HCT116 (cell line): ENCODE results near the gene SRPRA. TPM values are rescaled to one million over a fixed set of nuclear protein-coding genes. Genes with fewer than 3 reads are reported as not detected.

ENCODE experiments used
- ATAC-seq: fragments of 200-7000 bp; cut with Tn5 transposase; 2 replicates; pipeline ENCODE4 v1.9.1; 2020; ENCODE audit warnings: mild to moderate bottlenecking, moderate library complexity
- BruUV-seq: library from RNA; stranded (reverse); fragments of 400-500 nt; replicated peaks from 2 replicates; lab custom pipeline; 2021; lab: Mats Ljungman, UMichigan
- CTCF ChIA-PET: fragments of 300-600 bp; sonication (Branson Sonifier 250); formaldehyde crosslinking; loops from one replicate; lab custom pipeline; 2021; ENCODE audit warnings: antibody characterized with exemption; lab: Charles Lee
- POLR2A ChIA-PET: fragments of 300-600, 350-600 bp; sonication (Branson Sonifier 250); formaldehyde crosslinking; loops from one replicate; lab custom pipeline; 2021; ENCODE audit warnings: antibody characterized with exemption; lab: Charles Lee
- RAD21 ChIA-PET, 2 experiments: fragments of 300-600 bp; sonication (Branson Sonifier 250); formaldehyde crosslinking; loops; one replicate each; lab custom pipeline; 2023; ENCODE audit warnings: low total read pairs in 2 of 2; ENCODE audit not compliant: uncharacterized antibody in 2 of 2, unreplicated experiment in 2 of 2, low non-redundant PET in 1 of 2; lab: Charles Lee
- DNase-seq: peaks from one replicate; pipeline ENCODE4 v3.0.0-alpha.2; 2010; ENCODE audit warnings: low read depth, low spot score
- H2AFZ ChIP-seq: fragments of 200-600 bp; shearing (Covaris generic), sonication (generic); 2 replicates; pipeline ENCODE4 v1.6.1; 2017; ENCODE audit warnings: low read depth, mixed run types, mixed read lengths, antibody characterized with exemption, low read length; ENCODE audit not compliant: poor library complexity, severe bottlenecking
- H3K27ac ChIP-seq: 2 replicates; pipeline ENCODE4 v1.5.1; 2012; ENCODE audit warnings: low read depth, low read length
- H3K27me3 ChIP-seq: fragments of 200-600 bp; sonication (generic); 2 replicates; pipeline ENCODE4 v1.6.1; 2016; ENCODE audit warnings: mixed run types, low read length, mixed read lengths; ENCODE audit not compliant: insufficient read depth
- H3K36me3 ChIP-seq, 2 experiments: fragments of 200-500 bp in 1 of 2; fragments of 200-600 bp in 1 of 2; sonication (Bioruptor generic) in 1 of 2; sonication (generic) in 1 of 2; 2 replicates each; pipeline versions ENCODE4 v1.5.1 to v1.6.1; 2014 to 2016; ENCODE audit warnings: low read length in 2 of 2, inconsistent platforms in 1 of 2, mixed read lengths in 1 of 2, mixed run types in 1 of 2; ENCODE audit not compliant: insufficient read depth in 2 of 2, control insufficient read depth in 1 of 2
- H3K4me1 ChIP-seq, 2 experiments: fragments of 200-600 bp in 1 of 2; sonication (generic) in 1 of 2; 2 replicates each; pipeline versions ENCODE4 v1.5.1 to v1.6.1; 2012 to 2017; ENCODE audit warnings: low read length in 2 of 2, inconsistent platforms in 1 of 2, mild to moderate bottlenecking in 1 of 2, mixed read lengths in 1 of 2, mixed run types in 1 of 2, moderate library complexity in 1 of 2; ENCODE audit not compliant: insufficient read depth in 2 of 2, control insufficient read depth in 1 of 2
- H3K4me2 ChIP-seq: fragments of 200-600 bp; sonication (generic); 2 replicates; pipeline ENCODE4 v1.6.1; 2017; ENCODE audit warnings: mixed run types, low read length, mixed read lengths
- H3K4me3 ChIP-seq, 2 experiments: fragments of 200-600 bp in 1 of 2; sonication (generic) in 1 of 2; replicated peaks in 1 of 2; 2 replicates each; pipeline ENCODE4 v1.5.1; 2011 to 2016; ENCODE audit warnings: low read length in 2 of 2, control low read depth in 1 of 2, low read depth in 1 of 2, mild to moderate bottlenecking in 1 of 2, mixed read lengths in 1 of 2, mixed run types in 1 of 2
- H3K79me2 ChIP-seq: fragments of 200-600 bp; sonication (generic); 2 replicates; pipeline ENCODE4 v1.6.1; 2017; ENCODE audit warnings: mild to moderate bottlenecking, mixed run types, low read length, moderate library complexity, mixed read lengths; ENCODE audit not compliant: insufficient read depth
- H3K9ac ChIP-seq: fragments of 200-600 bp; sonication (generic); 2 replicates; pipeline ENCODE4 v1.6.1; 2016; ENCODE audit warnings: low read length, mixed read lengths
- H3K9me2 ChIP-seq: fragments of 200-600 bp; sonication (generic), shearing (Covaris generic); 2 replicates; pipeline ENCODE4 v1.6.1; 2017; ENCODE audit warnings: mixed run types, mild to moderate bottlenecking, moderate library complexity; ENCODE audit not compliant: insufficient read depth
- H3K9me3 ChIP-seq, 2 experiments: fragments of 200-500 bp in 1 of 2; fragments of 200-600 bp in 1 of 2; sonication (Bioruptor generic) in 1 of 2; sonication (generic) in 1 of 2; 2 replicates each; pipeline ENCODE4 v1.6.1; 2014 to 2017; ENCODE audit warnings: low read length in 2 of 2, mixed read lengths in 2 of 2, inconsistent platforms in 1 of 2, low read depth in 1 of 2, mild to moderate bottlenecking in 1 of 2, mixed run types in 1 of 2, moderate library complexity in 1 of 2; ENCODE audit not compliant: control insufficient read depth in 1 of 2, insufficient read depth in 1 of 2
- H4K20me1 ChIP-seq: fragments of 200-600 bp; sonication (generic), shearing (Covaris generic); 2 replicates; pipeline ENCODE4 v1.6.1; 2017; ENCODE audit warnings: mixed run types, mild to moderate bottlenecking, moderate library complexity; ENCODE audit not compliant: insufficient read depth
- ATF3 ChIP-seq: IDR thresholded peaks from 2 replicates; pipeline ENCODE4 v1.6.1; 2012
- CEBPB ChIP-seq: IDR thresholded peaks from 2 replicates; pipeline ENCODE4 v1.6.1; 2012; ENCODE audit warnings: low read depth
- ELF1 ChIP-seq: IDR thresholded peaks from 2 replicates; pipeline ENCODE4 v1.6.1; 2012; ENCODE audit warnings: low read depth, borderline replicate concordance
- EZH2 ChIP-seq: fragments of 200-600 bp; sonication (generic); IDR thresholded peaks from 2 replicates; pipeline ENCODE4 v1.6.1; 2017; ENCODE audit warnings: antibody characterized with exemption, mixed run types
- EZH2phosphoT487 ChIP-seq: fragments of 200-600 bp; IDR thresholded peaks from 2 replicates; pipeline ENCODE4 v1.6.1; 2018; ENCODE audit warnings: antibody characterized with exemption, borderline replicate concordance
- FOSL1 ChIP-seq: IDR thresholded peaks from 2 replicates; pipeline ENCODE4 v1.6.1; 2012; ENCODE audit warnings: low read depth
- JUND ChIP-seq: IDR thresholded peaks from 2 replicates; pipeline ENCODE4 v1.6.1; 2012
- POLR2AphosphoS5 ChIP-seq: IDR thresholded peaks from 2 replicates; pipeline ENCODE4 v1.6.1; 2011; ENCODE audit warnings: mild to moderate bottlenecking, low read depth, low read length, moderate library complexity
- RAD21 ChIP-seq: IDR thresholded peaks from 2 replicates; pipeline ENCODE4 v1.6.1; 2012; ENCODE audit warnings: low read depth, mild to moderate bottlenecking
- SP1 ChIP-seq: IDR thresholded peaks from 2 replicates; pipeline ENCODE4 v1.6.1; 2012; ENCODE audit warnings: low read depth
- SRF ChIP-seq: IDR thresholded peaks from 2 replicates; pipeline ENCODE4 v1.6.1; 2012; ENCODE audit warnings: low read depth
- TCF7L2 ChIP-seq: IDR thresholded peaks from 2 replicates; pipeline ENCODE4 v1.7.0; 2011; ENCODE audit warnings: borderline replicate concordance, inconsistent platforms; ENCODE audit not compliant: insufficient read depth, insufficient read length; ENCODE audit errors: extremely low read depth
- YY1 ChIP-seq: IDR thresholded peaks from 2 replicates; pipeline ENCODE4 v1.6.1; 2011; ENCODE audit warnings: low read length, low read depth, moderate library complexity, mild to moderate bottlenecking; ENCODE audit not compliant: insufficient replicate concordance; ENCODE audit errors: extremely low read depth
- ZFX ChIP-seq: fragments of 450-650 bp; IDR thresholded peaks from 2 replicates; pipeline ENCODE4 v1.6.1; 2017
- intact Hi-C: fragments of 100-400 bp; cut with micrococcal nuclease; formaldehyde crosslinking; loops from 2 replicates; pipeline ENCODE4 v1.10.0; 2022
- total RNA-seq: library from RNA; stranded (reverse); gene quantifications from one replicate; pipeline ENCODE4 v1.2.1, GENCODE V29; 2021; ENCODE audit not compliant: unreplicated experiment
- TF ChIP-seq, protein P1 (sequence below): IDR thresholded peaks from 2 replicates; pipeline ENCODE4 v1.6.1; 2012
- TF ChIP-seq, protein P2 (sequence below): IDR thresholded peaks from 2 replicates; pipeline ENCODE4 v1.6.1; 2011; ENCODE audit warnings: mild to moderate bottlenecking, low read length, moderate library complexity; ENCODE audit not compliant: insufficient replicate concordance; ENCODE audit errors: extremely low read depth
- TF ChIP-seq, protein P3 (sequence below): IDR thresholded peaks from 2 replicates; pipeline ENCODE4 v1.6.1; 2012; ENCODE audit warnings: low read depth

SRPRA gene
- total RNA-seq, 1 experiment from 2014 or later, result 74.5 TPM

DNA sequence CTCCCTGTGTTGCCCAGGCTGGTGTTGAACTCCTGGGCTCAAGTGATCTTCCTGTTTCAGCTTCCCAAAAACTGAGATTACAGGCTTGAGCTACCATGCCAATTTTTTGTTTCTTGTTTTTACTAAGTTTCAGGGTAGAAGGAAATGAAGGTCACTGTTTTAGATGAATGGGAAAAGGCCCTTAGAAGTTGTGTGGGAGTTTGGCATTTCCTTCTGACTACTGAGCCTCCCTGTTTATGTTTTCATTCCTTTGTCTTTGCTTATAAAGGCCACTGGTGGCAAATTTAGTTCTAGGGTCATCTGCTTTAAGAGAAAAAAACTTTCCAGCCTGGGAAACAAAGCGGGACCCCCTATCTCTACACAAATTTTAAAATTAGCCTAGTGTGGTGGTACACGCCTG lies 22.1 kb downstream of the SRPRA start:
- no peak overlapping the region for H2AFZ ChIP-seq
- DNase-seq (no peak), ATAC-seq (no peak)
- no peaks in the 10 kb centered on the region for H3K27me3 ChIP-seq
- peaks cover 7 to 9% of the 10 kb centered on the region in 2 experiments; a peak in 3 of 4 replicates for H3K36me3 ChIP-seq
- no peaks in the 10 kb centered on the region for H3K9me2 ChIP-seq
- no peak overlapping the region for H3K9ac ChIP-seq
- RAD21 ChIA-PET, result no interaction called here
- no peak overlapping the region for H3K4me3 ChIP-seq
- intact Hi-C loops, result no loop called here
- H4K20me1 ChIP-seq, result no peaks in the 10 kb centered on the region
- no peaks in the 10 kb centered on the region for H3K9me3 ChIP-seq
- CTCF ChIA-PET, result no interaction called here
- no TSS peak for BruUV-seq
- no peaks in the 10 kb centered on the region for H3K4me1 ChIP-seq
- H3K27ac ChIP-seq, result no peak overlapping the region
- no peaks in the 10 kb centered on the region for H3K79me2 ChIP-seq
- no peak overlapping the region for H3K4me2 ChIP-seq
- TF ChIP-seq TCF7L2, result no peak
- TF ChIP-seq SP1, result no peak
- TF ChIP-seq, protein P1, sequence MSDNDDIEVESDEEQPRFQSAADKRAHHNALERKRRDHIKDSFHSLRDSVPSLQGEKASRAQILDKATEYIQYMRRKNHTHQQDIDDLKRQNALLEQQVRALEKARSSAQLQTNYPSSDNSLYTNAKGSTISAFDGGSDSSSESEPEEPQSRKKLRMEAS, result no peak
- TF ChIP-seq, protein P2, sequence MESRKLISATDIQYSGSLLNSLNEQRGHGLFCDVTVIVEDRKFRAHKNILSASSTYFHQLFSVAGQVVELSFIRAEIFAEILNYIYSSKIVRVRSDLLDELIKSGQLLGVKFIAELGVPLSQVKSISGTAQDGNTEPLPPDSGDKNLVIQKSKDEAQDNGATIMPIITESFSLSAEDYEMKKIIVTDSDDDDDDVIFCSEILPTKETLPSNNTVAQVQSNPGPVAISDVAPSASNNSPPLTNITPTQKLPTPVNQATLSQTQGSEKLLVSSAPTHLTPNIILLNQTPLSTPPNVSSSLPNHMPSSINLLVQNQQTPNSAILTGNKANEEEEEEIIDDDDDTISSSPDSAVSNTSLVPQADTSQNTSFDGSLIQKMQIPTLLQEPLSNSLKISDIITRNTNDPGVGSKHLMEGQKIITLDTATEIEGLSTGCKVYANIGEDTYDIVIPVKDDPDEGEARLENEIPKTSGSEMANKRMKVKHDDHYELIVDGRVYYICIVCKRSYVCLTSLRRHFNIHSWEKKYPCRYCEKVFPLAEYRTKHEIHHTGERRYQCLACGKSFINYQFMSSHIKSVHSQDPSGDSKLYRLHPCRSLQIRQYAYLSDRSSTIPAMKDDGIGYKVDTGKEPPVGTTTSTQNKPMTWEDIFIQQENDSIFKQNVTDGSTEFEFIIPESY, result no peak
- TF ChIP-seq POLR2AphosphoS5, result no peak
- no peak for TF ChIP-seq ZFX
- no peak for TF ChIP-seq FOSL1
- no peak for TF ChIP-seq EZH2
- no peak for TF ChIP-seq YY1
- TF ChIP-seq SRF, result no peak
- TF ChIP-seq EZH2phosphoT487, result no peak
- no peak for TF ChIP-seq ELF1
- TF ChIP-seq RAD21, result no peak
- no peak for TF ChIP-seq JUND
- TF ChIP-seq CEBPB, result no peak
- TF ChIP-seq, protein P3, sequence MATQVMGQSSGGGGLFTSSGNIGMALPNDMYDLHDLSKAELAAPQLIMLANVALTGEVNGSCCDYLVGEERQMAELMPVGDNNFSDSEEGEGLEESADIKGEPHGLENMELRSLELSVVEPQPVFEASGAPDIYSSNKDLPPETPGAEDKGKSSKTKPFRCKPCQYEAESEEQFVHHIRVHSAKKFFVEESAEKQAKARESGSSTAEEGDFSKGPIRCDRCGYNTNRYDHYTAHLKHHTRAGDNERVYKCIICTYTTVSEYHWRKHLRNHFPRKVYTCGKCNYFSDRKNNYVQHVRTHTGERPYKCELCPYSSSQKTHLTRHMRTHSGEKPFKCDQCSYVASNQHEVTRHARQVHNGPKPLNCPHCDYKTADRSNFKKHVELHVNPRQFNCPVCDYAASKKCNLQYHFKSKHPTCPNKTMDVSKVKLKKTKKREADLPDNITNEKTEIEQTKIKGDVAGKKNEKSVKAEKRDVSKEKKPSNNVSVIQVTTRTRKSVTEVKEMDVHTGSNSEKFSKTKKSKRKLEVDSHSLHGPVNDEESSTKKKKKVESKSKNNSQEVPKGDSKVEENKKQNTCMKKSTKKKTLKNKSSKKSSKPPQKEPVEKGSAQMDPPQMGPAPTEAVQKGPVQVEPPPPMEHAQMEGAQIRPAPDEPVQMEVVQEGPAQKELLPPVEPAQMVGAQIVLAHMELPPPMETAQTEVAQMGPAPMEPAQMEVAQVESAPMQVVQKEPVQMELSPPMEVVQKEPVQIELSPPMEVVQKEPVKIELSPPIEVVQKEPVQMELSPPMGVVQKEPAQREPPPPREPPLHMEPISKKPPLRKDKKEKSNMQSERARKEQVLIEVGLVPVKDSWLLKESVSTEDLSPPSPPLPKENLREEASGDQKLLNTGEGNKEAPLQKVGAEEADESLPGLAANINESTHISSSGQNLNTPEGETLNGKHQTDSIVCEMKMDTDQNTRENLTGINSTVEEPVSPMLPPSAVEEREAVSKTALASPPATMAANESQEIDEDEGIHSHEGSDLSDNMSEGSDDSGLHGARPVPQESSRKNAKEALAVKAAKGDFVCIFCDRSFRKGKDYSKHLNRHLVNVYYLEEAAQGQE, result no peak
- TF ChIP-seq ATF3, result no peak
- POLR2A ChIA-PET, result no interaction called here
